GM23248 (cell line): ENCODE measurements around the gene ASF1B.

ENCODE experiments used
- EZH2 ChIP-seq: fragments of 200-600 bp; sonication (generic); IDR thresholded peaks from 2 replicates; pipeline ENCODE4 v1.6.1; 2018; ENCODE audit warnings: antibody characterized with exemption, mild to moderate bottlenecking; ENCODE audit not compliant: insufficient read depth, poor library complexity, severe bottlenecking
- EZH2phosphoT487 ChIP-seq: fragments of 200-600 bp; sonication (generic); IDR thresholded peaks from 2 replicates; pipeline ENCODE4 v1.6.1; 2018; ENCODE audit warnings: antibody characterized with exemption, moderate library complexity, mild to moderate bottlenecking, low read depth; ENCODE audit not compliant: insufficient read depth

GRCh38 chr19:14080887-14081796 lies 55.2 kb downstream of the ASF1B start:
- TF ChIP-seq EZH2phosphoT487 (no peak), EZH2 (no peak)
